22Rv1 (cell line): ENCODE measurements around the gene PLEKHA6.

Experiments used
- CTCF ChIP-seq: fragments of 450-650 bp; IDR thresholded peaks from 2 replicates; pipeline ENCODE4 v1.5.1; 2017; ENCODE audit warnings: mild to moderate bottlenecking
- ZFX ChIP-seq: fragments of 450-650 bp; IDR thresholded peaks from 2 replicates; pipeline ENCODE4 v1.6.1; 2017; ENCODE audit warnings: antibody characterized with exemption, borderline replicate concordance

DNA sequence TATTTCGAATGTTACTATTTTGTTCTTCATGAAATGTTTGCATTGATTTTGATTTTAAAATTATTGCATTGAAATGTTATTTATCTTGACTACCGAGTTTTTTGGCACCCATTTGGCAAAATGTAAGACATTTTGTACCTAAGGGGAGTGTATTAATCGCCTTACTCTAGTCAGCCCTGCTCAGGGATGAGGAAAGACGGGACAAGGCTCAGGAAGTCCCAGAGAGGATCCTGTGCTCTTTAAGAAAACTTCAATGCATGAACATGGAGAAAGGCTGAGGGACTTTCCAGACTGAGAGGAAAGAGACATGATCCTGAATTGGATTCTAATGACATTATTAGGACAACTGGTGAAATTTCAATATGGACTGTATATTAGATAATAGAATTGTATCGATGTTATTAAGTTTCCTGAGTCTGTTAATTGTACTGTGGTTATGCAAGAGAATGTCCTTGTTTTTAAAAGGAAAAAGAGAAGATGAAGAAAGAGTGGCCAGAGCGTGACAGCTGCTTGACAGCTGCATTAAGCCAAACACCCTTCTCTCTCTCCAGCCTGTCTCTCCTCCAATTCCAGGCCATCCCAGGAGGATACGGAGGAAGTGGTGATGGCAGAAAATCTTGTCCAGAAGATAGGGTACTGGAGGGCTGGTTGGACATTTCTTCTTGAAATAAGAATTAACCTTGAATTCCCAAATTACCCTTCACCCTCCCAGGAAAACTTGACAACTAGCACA, 66.0 kb downstream of the PLEKHA6 start:
- TF ChIP-seq CTCF = no peak
- TF ChIP-seq ZFX = no peak
